ENCODE measurements around the gene STPG4.
"Not testable (repeated sequence)": the region's sequence is repeated elsewhere in the genome, so short reads cannot be mapped to it uniquely, and the experiment has no call there.

Gene STPG4

DNA sequence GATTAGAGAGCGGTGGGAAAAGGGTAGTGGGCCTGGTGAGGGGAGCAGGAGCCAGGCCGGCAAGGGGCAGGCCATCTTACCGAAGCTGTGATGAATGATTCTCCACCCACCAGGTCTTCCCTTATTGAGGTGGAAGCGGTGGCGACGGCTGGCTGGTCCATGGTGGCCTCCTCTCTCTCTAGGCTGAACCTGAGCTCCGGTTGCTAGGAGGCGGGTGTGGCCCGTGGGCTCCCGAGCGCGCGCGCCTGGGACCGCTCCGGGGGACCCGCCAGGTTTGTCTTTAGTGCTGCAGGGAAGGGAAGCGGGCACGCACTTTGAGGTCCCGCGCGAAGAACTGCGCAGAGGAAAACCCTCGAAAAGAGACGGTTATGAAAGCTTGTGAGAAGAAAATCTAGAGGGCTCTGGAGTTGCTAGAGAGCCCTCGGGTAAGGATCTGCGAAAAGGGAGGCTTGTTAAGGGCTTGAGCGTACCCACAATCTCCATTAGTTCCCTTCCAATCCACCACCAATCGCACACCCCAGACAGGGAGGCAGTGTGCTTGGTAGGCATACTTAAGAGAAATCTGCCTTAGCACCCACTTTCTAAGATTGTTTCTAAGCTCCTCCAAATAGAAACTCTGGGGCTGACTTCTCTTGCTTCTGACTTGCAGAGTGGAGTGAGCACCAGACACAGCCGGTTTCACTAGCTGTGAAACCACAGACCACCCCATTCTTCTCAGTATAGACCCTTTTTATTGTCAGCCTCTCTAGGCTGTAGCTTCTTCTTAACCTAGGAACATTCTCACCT lies at the start of gene STPG4:
Gene STPG4, minus strand, starts transcription at position 218 of the 786 bp plus-strand sequence. Its CDS starts 57 bp downstream, at position 161.
- no peak for DNase-seq (ENCODE audit: low spot score)

GRCh38 chr2:47204691-47205090 lies 49.6 kb upstream of the STPG4 start:
- no peak for DNase-seq (ENCODE audit: low spot score)

DNA sequence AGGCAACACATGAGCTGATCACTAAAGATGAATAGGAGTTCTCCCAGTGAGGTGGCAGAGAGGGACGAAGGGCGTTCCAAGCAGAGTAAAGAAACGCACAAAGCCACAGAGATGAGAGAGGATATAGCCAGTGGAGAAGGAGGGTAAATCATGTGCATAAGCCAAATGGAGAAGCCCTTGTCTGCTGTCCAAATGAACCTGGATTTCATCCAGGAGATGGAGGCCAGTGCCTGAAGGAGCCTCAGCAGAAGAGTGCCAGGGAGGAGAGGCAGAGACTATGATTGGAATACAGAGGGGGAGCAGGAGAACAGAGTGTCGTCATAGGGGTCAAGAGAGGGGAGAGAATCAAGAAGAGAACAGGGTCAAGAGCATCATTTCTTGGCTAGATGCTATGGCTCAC lies 48.9 kb upstream of the STPG4 start:
- no peak for DNase-seq (ENCODE audit: low spot score)

DNA sequence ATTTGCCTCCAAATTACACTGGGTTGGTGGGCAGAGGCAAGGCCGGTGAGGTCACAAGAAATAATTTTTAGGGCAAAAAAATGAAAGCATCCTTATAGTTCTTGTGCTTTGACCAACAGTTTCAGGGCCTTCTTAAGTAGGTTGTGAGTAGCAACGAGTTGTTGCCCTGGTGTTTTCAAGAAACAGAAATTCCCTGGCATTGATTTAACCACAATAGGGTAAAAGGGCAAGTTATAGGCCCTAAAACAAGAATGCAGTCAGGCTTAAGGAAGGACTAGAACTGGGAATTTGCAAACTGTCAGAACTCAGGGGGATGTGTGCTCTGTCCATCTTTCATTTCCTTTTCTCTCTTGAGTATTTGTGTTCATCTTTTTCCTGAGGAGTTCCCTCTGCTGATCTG lies 46.1 kb upstream of the STPG4 start:
- no peak for DNase-seq (ENCODE audit: low spot score)

DNA sequence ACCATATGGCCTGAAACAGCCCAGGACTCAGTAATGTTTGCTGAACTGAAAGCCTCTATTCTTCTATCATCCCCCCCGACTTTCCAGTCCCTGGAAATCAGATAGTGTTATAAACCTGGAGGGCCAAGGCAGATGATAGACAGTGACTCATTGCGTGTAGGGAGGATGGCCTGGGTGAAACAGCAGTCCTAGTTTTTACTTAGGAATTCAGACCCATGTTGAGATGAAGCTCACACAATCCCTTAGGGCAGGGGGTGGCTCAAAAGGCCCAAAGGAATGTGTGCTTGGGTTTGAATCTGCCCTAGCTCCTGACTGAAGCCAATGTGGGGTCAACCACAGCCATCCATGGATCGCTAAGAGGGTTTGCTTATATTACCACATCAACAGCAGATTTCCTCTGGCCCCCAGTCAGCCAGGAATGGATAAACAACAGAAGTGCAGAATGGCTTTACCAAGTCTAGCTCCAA lies 43.9 kb upstream of the STPG4 start:
- DNase-seq (ENCODE audit: low spot score), result no peak

DNA sequence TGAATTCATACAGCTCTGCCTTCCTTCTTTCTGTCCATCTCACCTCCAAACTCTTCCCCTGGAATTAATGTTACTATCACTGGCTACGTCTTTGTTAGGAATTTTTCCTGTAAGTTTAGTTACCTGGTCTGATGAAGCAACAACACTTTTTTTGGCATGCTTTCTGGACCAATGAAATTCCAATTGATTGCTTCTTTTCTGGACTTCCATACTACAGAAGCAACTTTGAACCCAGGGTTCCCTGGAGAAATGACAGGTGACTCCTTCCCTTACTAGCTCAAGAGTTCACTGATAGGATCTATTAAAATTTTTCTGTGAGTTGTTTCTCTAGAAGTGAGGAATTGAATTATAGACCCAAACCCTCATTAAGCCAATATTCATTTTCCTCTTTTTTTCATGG lies 41.4 kb upstream of the STPG4 start:
- no peak for DNase-seq (ENCODE audit: low spot score)

DNA sequence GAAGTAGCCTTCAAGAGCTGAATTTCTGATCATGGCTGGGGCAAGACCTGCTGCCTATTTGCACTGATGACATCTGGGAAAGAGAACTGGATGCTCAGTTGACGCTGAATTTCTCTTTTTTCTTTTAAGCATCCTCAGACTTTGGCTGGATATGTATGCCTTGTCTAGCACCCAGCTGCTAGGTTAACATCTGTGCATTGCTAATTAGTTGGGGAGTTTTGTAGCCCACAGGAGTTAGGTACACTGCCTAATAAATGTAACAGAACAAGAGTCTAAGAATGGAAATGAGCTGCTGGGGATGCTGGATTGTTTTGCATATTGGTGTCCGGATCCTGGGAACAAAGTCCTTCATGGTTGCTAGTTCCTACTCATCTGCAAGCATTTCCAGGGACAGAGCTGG lies 40.9 kb upstream of the STPG4 start:
- no peak for DNase-seq (ENCODE audit: low spot score)

GRCh38 chr2:47195148-47195547 lies 40.0 kb upstream of the STPG4 start:
- DNase-seq (ENCODE audit: low spot score), result no peak

DNA sequence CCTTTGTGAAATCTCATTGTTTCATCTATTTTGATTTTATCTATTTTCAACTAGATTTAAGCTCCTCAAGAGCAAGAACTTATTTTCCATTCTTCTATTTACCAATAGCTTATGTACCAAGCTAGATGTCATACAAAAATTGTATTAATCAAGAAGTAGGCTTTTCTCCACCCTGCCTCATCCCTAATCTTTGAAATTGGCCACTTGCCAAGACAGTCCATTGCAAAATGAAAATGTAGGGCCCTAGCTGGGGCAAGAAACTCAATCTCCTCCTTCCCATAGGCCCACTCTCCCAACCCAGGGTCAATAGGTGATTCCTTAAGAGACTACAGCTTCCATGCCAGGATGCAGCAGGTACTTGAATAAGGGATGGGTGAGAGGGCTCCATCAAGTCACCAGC lies 39.3 kb upstream of the STPG4 start:
- no peak for DNase-seq (ENCODE audit: low spot score)

DNA sequence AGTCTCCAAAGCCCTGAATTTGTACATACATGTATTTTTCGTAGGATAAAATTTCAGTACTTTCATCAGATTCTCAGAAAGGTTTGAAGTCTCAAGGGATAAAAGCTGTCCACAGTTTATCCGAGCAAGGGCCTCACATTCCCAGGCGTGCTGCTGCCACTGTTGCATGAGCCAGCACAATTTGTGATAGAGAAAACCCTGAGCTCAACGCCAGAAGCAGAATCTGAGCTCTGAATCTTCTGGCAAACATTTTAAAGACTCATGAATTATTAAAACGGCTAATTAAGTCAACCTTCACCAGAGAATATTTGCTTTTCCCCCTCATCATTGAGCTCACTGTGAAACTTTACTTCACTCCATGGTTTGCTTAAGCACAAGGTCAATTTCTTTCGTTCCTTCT lies 38.5 kb upstream of the STPG4 start:
- no peak for DNase-seq (ENCODE audit: low spot score)

GRCh38 chr2:47190188-47190881 lies 35.2 kb upstream of the STPG4 start:
- no peak for DNase-seq (ENCODE audit: low spot score)

DNA sequence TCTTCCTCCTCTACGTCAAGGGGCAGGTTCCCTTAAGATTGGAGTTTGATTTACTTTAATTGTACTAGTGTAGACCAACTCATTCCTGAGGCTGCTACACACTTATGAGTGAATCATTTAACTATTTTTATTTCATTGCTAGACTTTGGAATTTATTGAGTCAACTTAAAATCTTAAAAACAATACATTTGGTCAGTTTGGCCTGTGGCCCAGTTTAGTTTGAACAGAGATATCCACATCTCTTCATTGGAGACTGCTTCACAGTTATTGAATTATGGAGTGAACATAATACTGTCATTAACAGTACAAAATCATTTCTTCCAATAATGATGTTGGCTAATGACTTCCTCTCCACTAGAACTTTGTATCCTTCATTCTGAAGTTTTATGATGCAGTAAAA lies 34.5 kb upstream of the STPG4 start:
- no peak for DNase-seq (ENCODE audit: low spot score)

GRCh38 chr2:47187069-47187468 lies 32.0 kb upstream of the STPG4 start:
- no peak for DNase-seq (ENCODE audit: low spot score)

- no peak for DNase-seq (ENCODE audit: low spot score)
Measured at GRCh38 chr2:47186351-47186750, 31.2 kb upstream of the STPG4 start.

- DNase-seq (ENCODE audit: low spot score), result not testable (repeated sequence)
Measured at GRCh38 chr2:47185098-47185497, 30.0 kb upstream of the STPG4 start.

GRCh38 chr2:47181176-47181575 lies 26.1 kb upstream of the STPG4 start:
- DNase-seq (ENCODE audit: low spot score), result no peak

GRCh38 chr2:47180531-47180930 lies 25.4 kb upstream of the STPG4 start:
- no peak for DNase-seq (ENCODE audit: low spot score)

- DNase-seq (ENCODE audit: low spot score), result no peak
Measured at GRCh38 chr2:47179388-47179787, 24.3 kb upstream of the STPG4 start.

- no peak for DNase-seq (ENCODE audit: low spot score)
Measured at GRCh38 chr2:47178341-47178740, 23.2 kb upstream of the STPG4 start.

GRCh38 chr2:47177043-47177565 lies 22.0 kb upstream of the STPG4 start:
- DNase-seq (ENCODE audit: low spot score), result no peak

DNA sequence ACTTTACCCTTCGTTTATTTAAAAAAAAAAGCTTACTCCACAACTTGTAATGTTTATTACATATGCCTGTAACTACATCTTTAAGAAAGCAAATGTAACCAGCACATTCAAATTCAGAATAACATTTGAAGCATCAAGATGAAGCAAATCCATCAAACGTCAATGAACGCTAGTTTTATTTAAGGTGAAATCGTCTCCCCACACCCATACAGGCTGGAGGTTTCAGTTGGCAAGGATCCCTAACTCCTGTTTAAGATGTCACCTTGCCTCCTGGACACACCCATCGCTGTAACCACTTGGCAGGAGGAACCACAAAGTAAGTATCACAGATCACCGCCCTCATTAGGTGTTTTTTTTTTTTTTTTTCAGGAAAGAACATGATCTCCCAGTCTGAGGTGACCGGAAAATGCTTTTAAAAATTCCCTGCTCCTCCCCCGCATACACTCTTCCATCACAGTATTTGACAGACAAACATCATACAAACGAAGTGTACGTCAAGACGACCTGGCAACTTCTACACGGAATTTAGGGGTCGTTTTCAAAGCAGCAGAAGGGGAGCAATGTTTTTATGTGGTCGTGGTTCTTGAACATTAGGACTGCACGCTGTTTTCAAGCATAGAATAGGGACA lies 19.7 kb upstream of the STPG4 start:
- no peak for DNase-seq (ENCODE audit: low spot score)

DNA sequence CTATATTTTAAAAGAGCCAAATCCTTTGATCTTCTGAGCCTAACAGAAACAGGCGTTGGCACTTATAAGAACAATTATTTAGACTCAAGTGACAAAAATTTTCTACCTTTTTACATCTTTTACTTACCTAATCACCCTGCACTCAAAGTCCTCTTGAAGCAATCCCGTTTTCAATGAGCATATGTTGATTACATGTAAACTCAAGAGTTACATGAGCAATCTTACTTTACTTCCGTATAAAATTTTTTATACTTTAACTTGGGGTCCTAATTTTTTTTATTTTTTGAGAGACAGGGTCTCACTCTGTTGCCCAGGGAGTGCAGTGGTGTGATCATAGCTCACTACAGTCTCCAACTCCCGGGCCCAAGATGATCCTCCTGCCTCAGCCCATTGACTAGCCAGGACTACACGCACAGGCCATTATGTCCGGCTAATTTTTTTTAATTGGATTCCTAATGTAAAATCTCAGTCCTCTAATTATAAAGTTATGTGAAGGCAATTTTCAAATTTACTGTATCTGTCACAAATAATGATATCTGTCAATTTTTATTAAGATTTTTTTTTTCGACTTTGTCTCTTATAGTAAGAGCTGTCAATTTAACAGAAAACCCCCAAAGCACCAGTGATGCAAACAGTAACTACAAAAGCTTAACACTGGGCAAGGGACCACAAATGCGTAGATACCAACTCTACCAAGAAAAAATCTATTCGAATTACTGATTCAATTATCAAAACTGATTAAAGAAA lies 19.1 kb upstream of the STPG4 start:
- no peak for DNase-seq (ENCODE audit: low spot score)
